Nephron progenitor cell (in vitro differentiated cells): ENCODE results near the gene MMP11.
A peak's percentile ranks its signal among the peaks of the same experiment; 100 is the strongest.
"Not testable (repeated sequence)": the region's sequence is repeated elsewhere in the genome, so short reads cannot be mapped to it uniquely, and the experiment has no call there.

Experiments used
- DNase-seq: peaks from one replicate; pipeline ENCODE4 v3.0.0; 2021
- H3K27ac Mint-ChIP-seq: 2 replicates; pipeline ENCODE4 v1.8.0; 2021; ENCODE audit warnings: mild to moderate bottlenecking, moderate library complexity, mixed read lengths
- H3K27me3 Mint-ChIP-seq: 2 replicates; pipeline ENCODE4 v1.8.0; 2021; ENCODE audit warnings: mild to moderate bottlenecking, low read depth, mixed read lengths; ENCODE audit not compliant: poor library complexity
- H3K36me3 Mint-ChIP-seq: 2 replicates; pipeline ENCODE4 v1.8.0; 2021; ENCODE audit warnings: low read depth, mixed read lengths
- H3K4me1 Mint-ChIP-seq: 2 replicates; pipeline ENCODE4 v1.8.0; 2021; ENCODE audit warnings: mixed read lengths
- H3K4me3 Mint-ChIP-seq: 2 replicates; pipeline ENCODE4 v1.8.0; 2021; ENCODE audit warnings: mild to moderate bottlenecking, moderate library complexity, mixed read lengths
- H3K9me3 Mint-ChIP-seq: 2 replicates; pipeline ENCODE4 v1.8.0; 2021; ENCODE audit warnings: mild to moderate bottlenecking, moderate library complexity, mixed read lengths
- TF ChIP-seq, protein P1 (sequence below): fragments of 200-600 bp; sonication (generic); IDR thresholded peaks from 2 replicates; pipeline ENCODE4 v1.5.0; 2021; ENCODE audit warnings: antibody characterized with exemption

Gene MMP11

GRCh38 chr22:23772649-23773473 is at the start of gene MMP11:
TSS of gene MMP11 (plus strand) at chr22:23772849. CDS start at chr22:23772871, 22 bp downstream.
- peaks cover 13% of the 10 kb centered on the region for H3K27me3 Mint-ChIP-seq
- H3K4me3 Mint-ChIP-seq = peak within 1 kb of the TSS; percentile 73
- H3K4me1 Mint-ChIP-seq = peaks cover 46% of the 10 kb centered on the region
- peak; percentile 79 for DNase-seq
- TF ChIP-seq, protein P1, sequence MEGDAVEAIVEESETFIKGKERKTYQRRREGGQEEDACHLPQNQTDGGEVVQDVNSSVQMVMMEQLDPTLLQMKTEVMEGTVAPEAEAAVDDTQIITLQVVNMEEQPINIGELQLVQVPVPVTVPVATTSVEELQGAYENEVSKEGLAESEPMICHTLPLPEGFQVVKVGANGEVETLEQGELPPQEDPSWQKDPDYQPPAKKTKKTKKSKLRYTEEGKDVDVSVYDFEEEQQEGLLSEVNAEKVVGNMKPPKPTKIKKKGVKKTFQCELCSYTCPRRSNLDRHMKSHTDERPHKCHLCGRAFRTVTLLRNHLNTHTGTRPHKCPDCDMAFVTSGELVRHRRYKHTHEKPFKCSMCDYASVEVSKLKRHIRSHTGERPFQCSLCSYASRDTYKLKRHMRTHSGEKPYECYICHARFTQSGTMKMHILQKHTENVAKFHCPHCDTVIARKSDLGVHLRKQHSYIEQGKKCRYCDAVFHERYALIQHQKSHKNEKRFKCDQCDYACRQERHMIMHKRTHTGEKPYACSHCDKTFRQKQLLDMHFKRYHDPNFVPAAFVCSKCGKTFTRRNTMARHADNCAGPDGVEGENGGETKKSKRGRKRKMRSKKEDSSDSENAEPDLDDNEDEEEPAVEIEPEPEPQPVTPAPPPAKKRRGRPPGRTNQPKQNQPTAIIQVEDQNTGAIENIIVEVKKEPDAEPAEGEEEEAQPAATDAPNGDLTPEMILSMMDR = no peak
- no peak within 1 kb of the TSS for H3K27ac Mint-ChIP-seq
- H3K9me3 Mint-ChIP-seq = no peaks in the 10 kb centered on the region
- no peaks in the 10 kb centered on the region for H3K36me3 Mint-ChIP-seq

GRCh38 chr22:23728108-23728507 is 44.5 kb upstream of the MMP11 start:
- not testable (repeated sequence) for H3K36me3 Mint-ChIP-seq, H3K4me3 Mint-ChIP-seq, DNase-seq, H3K27ac Mint-ChIP-seq, H3K9me3 Mint-ChIP-seq, H3K4me1 Mint-ChIP-seq
- peaks cover 14% of the 10 kb centered on the region for H3K27me3 Mint-ChIP-seq

GRCh38 chr22:23737696-23738095 is 35.0 kb upstream of the MMP11 start:
- DNase-seq = no peak
- no peaks in the 10 kb centered on the region for H3K4me1 Mint-ChIP-seq
- no peak overlapping the region for H3K4me3 Mint-ChIP-seq
- TF ChIP-seq, protein P1 = no peak
- H3K27me3 Mint-ChIP-seq = peaks cover 6% of the 10 kb centered on the region
- H3K27ac Mint-ChIP-seq = no peak overlapping the region
- H3K36me3 Mint-ChIP-seq = peaks cover 9% of the 10 kb centered on the region
- H3K9me3 Mint-ChIP-seq = no peaks in the 10 kb centered on the region

- peaks cover 47% of the 10 kb centered on the region for H3K36me3 Mint-ChIP-seq
- DNase-seq = no peak
- no peak overlapping the region for H3K27ac Mint-ChIP-seq
- TF ChIP-seq, protein P1 = no peak
- no peaks in the 10 kb centered on the region for H3K9me3 Mint-ChIP-seq
- H3K4me3 Mint-ChIP-seq = no peak overlapping the region
- H3K27me3 Mint-ChIP-seq = peaks cover 3% of the 10 kb centered on the region
- no peaks in the 10 kb centered on the region for H3K4me1 Mint-ChIP-seq
These were observed 30.0 kb upstream of the MMP11 start for GRCh38 chr22:23742505-23743264.

GRCh38 chr22:23743303-23743705 is 29.3 kb upstream of the MMP11 start:
- no peak overlapping the region for H3K27ac Mint-ChIP-seq
- peaks cover 3% of the 10 kb centered on the region for H3K27me3 Mint-ChIP-seq

GRCh38 chr22:23744001-23744400 is 28.6 kb upstream of the MMP11 start:
- H3K27me3 Mint-ChIP-seq = peaks cover 3% of the 10 kb centered on the region
- no peaks in the 10 kb centered on the region for H3K4me1 Mint-ChIP-seq
- TF ChIP-seq, protein P1 = no peak
- no peak for DNase-seq
- no peaks in the 10 kb centered on the region for H3K9me3 Mint-ChIP-seq
- peaks cover 43% of the 10 kb centered on the region for H3K36me3 Mint-ChIP-seq
- peak overlapping the region; percentile 54 for H3K27ac Mint-ChIP-seq
- H3K4me3 Mint-ChIP-seq = no peak overlapping the region

More at GRCh38 chr22:23743303-23743705, 29.3 kb upstream of the MMP11 start:
- peaks cover 47% of the 10 kb centered on the region for H3K36me3 Mint-ChIP-seq
- no peaks in the 10 kb centered on the region for H3K9me3 Mint-ChIP-seq
- H3K4me3 Mint-ChIP-seq = no peak overlapping the region
- TF ChIP-seq, protein P1 = no peak
- no peaks in the 10 kb centered on the region for H3K4me1 Mint-ChIP-seq
- DNase-seq = no peak
